Effector memory CD8-positive, alpha-beta T cell (primary cell): ENCODE measurements around the gene MCRIP1.

Experiments
- ATAC-seq: fragments of 150-1000 bp; cut with Tn5 transposase; replicated peaks from 2 replicates; pipeline ENCODE4 v1.10.0; 2021; ENCODE audit warnings: mild to moderate bottlenecking, moderate library complexity
- DNase-seq, 3 experiments: peaks; one replicate each; pipeline ENCODE4 v3.0.0; 2021
- H3K27ac Mint-ChIP-seq, 2 donors: one replicate each; pipeline ENCODE4 v1.8.0; 2022; ENCODE audit warnings: mild to moderate bottlenecking in 2 of 2, mixed read lengths in 2 of 2, moderate library complexity in 2 of 2
- H3K27me3 Mint-ChIP-seq, 2 donors: one replicate each; pipeline ENCODE4 v1.8.0; 2022; ENCODE audit warnings: mixed read lengths in 2 of 2
- H3K36me3 Mint-ChIP-seq: one replicate; pipeline ENCODE4 v1.8.0; 2022; ENCODE audit warnings: mild to moderate bottlenecking, moderate library complexity, mixed read lengths; ENCODE audit not compliant: insufficient read depth
- H3K4me1 Mint-ChIP-seq, 2 donors: one replicate each; pipeline ENCODE4 v1.8.0; 2022; ENCODE audit warnings: low read depth in 2 of 2, mixed read lengths in 2 of 2
- H3K4me3 Mint-ChIP-seq, 2 donors: one replicate each; pipeline ENCODE4 v1.8.0; 2022; ENCODE audit warnings: mild to moderate bottlenecking in 2 of 2, mixed read lengths in 2 of 2, moderate library complexity in 2 of 2
- H3K9me3 Mint-ChIP-seq, 2 donors: one replicate each; pipeline ENCODE4 v1.8.0; 2022; ENCODE audit warnings: mixed read lengths in 2 of 2

Gene MCRIP1

DNA sequence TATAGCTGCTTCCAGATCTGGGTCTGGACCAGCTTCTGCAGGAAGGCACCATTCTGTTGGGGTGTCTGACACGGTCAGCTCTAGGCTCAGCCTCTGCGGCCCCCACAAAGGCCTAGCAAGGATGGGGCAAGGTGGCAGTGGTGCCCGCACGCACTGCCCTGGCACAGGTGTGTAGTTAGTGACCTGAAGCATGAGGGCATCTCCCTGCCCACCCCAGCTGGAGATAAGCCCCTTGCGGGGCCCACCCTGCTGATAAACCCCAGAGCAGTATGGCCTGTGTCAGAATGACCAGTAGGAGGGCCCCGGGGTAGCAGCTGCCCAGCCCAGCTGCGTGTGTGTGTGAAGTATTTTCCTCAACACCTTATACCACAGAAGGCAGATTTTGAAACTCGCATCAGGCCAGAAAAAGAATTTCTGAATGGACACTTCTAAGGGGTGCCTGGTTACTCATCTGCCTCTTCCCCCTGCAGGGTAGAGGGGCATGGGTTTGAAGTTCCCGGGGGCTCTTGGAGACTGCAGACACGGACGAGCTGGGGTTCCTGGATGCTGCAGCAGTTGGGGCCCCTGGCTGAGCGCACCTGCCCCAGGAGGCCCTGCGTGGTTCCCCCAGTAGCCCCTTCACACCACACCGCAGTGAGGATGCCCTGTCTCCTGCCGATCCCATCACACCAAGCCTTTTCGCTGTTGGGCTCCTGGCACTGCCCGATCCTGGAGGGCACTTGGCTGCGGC, 33.5 kb upstream of the MCRIP1 start:
- DNase-seq (no peak), ATAC-seq (no peak)
- Mint-ChIP-seq H3K36me3 (peaks cover 86% of the 10 kb centered on the region), H3K9me3 (no peaks in the 10 kb centered on the region), H3K4me1 (peaks cover 32% of the 10 kb centered on the region in 2 donors), H3K27me3 (no peaks in the 10 kb centered on the region), H3K4me3 (peak overlapping the region; percentile 49 to 61), H3K27ac (peak overlapping the region; percentile 80 to 97)

- Mint-ChIP-seq H3K9me3 (no peaks in the 10 kb centered on the region), H3K27ac (peak overlapping the region; percentile 25 to 97)
These were observed 32.8 kb upstream of the MCRIP1 start for GRCh38 chr17:81865733-81866439.

DNA sequence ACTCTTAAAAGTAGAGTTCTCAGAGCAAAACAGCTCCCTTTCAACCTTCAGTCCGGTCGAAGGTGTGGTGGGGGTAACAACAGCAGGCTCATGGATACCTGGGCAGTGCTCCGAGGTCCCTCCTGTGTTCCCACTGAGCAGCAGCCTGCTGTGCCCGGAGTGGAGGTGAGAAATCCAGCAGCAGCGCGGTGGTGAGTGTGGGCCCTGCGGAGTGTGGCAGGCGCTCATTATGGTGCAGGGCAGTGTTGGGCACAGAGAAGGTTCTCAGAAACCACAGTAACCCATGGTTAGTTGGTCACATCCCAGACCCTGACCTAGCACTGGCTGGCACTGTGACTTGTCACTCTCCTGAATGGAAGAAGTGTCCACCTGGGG, 32.3 kb upstream of the MCRIP1 start:
- ATAC-seq: no peak
- DNase-seq: no peak
- Mint-ChIP-seq H3K36me3 (peaks cover 90% of the 10 kb centered on the region), H3K9me3 (no peaks in the 10 kb centered on the region), H3K4me1 (peaks cover 36 to 38% of the 10 kb centered on the region in 2 donors), H3K27me3 (no peaks in the 10 kb centered on the region), H3K27ac (peak overlapping the region; percentile 25 to 97), H3K4me3 (no peak overlapping the region)

More at GRCh38 chr17:81865733-81866439, 32.8 kb upstream of the MCRIP1 start:
- H3K27me3 Mint-ChIP-seq: no peaks in the 10 kb centered on the region
- ATAC-seq (no peak), DNase-seq (no peak)
- no peak overlapping the region for H3K4me3 Mint-ChIP-seq
- H3K4me1 Mint-ChIP-seq: peaks cover 36 to 37% of the 10 kb centered on the region in 2 donors
- H3K36me3 Mint-ChIP-seq: peaks cover 87% of the 10 kb centered on the region

DNA sequence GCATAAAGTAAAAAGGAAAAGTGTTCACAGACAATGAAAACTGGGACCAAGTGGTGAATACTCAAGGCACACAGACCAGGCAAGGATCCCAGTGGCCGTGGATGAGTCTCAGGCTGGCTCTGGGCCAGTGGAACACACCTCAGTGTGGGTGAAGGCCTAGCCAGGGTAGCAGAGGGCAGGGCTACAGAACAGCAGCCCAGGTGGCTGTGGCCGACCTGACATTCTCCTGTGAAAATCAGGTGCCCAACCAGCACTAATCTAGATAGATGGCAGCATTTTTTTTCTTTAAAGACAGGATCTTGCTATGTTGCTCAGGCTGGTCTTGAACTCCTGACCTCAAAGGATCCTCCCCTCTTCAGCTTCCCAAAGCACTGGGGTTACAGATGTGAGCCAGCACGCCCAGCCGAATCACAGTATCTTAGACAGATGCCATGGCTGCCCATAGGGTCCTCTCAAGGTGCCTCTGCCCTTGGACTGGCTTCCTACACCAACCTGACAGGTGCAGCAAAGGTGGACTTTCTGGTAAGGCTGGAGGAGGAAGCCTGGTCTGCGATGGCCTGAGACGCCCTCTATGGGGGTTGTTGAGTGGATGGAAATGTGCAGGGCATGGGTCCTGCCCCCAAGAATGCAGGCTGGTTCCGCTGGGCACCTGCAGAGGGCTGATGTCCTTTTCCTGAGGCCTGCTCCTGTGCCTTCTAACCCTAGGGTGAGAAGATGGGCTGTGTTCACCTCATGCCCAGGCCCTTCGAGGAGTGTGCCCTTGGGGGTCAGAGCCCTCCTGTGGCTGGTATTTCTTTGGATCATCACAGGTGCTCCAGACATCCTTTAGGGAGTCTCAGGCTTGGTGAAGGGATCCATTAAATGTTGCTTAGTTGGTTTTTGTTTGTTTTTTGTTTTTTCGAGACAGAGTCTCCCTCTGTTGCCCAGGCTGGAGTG, 31.0 kb upstream of the MCRIP1 start:
- Mint-ChIP-seq H3K4me1 (peaks cover 35 to 37% of the 10 kb centered on the region in 2 donors), H3K9me3 (no peaks in the 10 kb centered on the region), H3K27ac (peak overlapping the region in 1 of 2 donors; percentile 97), H3K27me3 (no peaks in the 10 kb centered on the region), H3K4me3 (peak overlapping the region in 1 of 2 donors; percentile 68), H3K36me3 (peaks cover 85% of the 10 kb centered on the region)
- no peak for DNase-seq
- ATAC-seq: no peak

DNA sequence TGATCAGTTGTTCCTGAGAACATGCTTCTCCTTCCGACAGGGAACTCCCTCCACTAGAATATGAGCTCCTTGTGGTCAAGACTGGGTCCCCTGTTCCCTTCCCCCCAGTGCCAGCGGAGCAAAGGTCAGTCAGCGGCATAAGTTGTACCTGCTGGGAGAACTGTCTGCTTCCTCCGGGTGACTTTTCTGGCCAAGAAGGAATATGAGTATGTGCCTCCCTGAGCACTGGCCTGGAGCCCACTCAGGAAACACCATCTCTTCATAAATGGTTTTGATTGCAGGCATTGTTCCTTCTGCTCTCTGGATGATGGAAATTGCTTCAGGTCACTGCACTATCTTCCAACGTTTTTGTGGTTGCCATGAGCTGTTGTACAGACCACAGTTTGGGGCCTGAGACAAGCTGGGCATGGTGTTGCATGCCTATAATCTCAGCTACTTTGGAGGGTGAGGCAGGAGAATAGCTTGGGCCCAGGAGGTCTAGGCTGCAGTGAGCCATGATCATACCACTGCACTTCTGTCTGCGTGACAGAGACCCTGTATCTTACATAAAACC, 30.1 kb upstream of the MCRIP1 start:
- Mint-ChIP-seq H3K27me3 (no peaks in the 10 kb centered on the region), H3K27ac (peak overlapping the region; percentile 12 to 91), H3K9me3 (no peaks in the 10 kb centered on the region), H3K4me1 (peaks cover 37% of the 10 kb centered on the region in 2 donors), H3K36me3 (peaks cover 80% of the 10 kb centered on the region), H3K4me3 (peak overlapping the region; percentile 49 to 68)
- ATAC-seq (no peak), DNase-seq (no peak)

- no peaks in the 10 kb centered on the region for H3K27me3 Mint-ChIP-seq
- no peaks in the 10 kb centered on the region for H3K9me3 Mint-ChIP-seq
- H3K36me3 Mint-ChIP-seq: peaks cover 80% of the 10 kb centered on the region
These were observed 27.9 kb upstream of the MCRIP1 start for GRCh38 chr17:81860756-81861568.

DNA sequence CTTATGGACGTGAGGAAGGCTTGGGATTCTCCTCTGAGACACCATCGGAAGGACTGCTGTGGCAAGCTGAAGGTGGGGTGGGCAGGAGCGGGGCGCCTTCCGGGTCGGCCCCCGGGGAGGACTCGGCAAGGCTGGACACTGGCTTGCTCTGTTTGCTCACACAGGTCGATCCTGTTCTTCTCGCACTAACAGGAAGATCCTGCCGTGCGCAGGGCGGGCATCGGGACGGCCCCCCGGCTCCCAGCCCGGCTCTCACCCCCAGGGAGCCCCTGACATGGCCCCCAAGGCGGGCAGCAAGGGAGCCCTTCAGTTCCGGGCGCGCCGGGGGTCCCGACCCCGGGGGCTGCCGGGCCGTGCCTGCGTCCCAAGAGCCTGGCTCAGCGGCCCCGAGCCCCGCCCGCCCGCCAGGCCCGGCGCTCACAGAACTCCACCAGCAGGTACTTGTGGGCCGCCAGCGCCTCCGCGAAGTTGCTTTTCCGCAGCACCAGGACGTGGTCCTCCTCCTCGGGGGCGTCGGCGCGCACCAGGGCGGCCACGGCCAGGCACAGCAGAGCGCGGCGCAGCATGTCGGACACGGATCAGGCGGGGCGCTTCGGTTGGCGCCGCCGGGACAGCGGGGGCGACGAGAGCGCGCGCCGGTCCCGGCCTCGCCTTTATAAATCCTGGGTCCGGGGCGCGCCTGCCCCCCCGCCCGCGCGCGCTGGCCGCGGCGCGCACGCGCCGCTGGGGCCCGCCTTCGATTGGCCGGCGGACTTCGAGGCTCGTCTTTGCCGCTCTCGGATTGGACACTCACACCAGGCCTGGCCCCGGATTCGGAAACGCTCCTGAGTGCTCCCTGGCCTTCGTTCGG, 27.0 kb upstream of the MCRIP1 start, which contains the start of gene P4HB:
Gene P4HB, minus strand, starts transcription at position 630 of the 850 bp plus-strand sequence. Its CDS starts 64 bp downstream, at position 566.
- Mint-ChIP-seq H3K9me3 (no peaks in the 10 kb centered on the region), H3K4me3 (peak within 1 kb of the TSS; percentile 83 to 88), H3K4me1 (peaks cover 30 to 38% of the 10 kb centered on the region in 2 donors), H3K27ac (peak within 1 kb of the TSS; percentile 95 to 96), H3K36me3 (peaks cover 77% of the 10 kb centered on the region), H3K27me3 (no peaks in the 10 kb centered on the region)
- ATAC-seq (peak; percentile 18), DNase-seq (no peak)

More at GRCh38 chr17:81860756-81861568, 27.9 kb upstream of the MCRIP1 start:
- H3K4me3 Mint-ChIP-seq: peak overlapping the region; percentile 80 to 88
- DNase-seq: peak; percentile 98 to 100 (median 99)
- ATAC-seq: peak; percentile 78
- peaks cover 28 to 40% of the 10 kb centered on the region in 2 donors for H3K4me1 Mint-ChIP-seq
- peak overlapping the region; percentile 95 to 96 for H3K27ac Mint-ChIP-seq

DNA sequence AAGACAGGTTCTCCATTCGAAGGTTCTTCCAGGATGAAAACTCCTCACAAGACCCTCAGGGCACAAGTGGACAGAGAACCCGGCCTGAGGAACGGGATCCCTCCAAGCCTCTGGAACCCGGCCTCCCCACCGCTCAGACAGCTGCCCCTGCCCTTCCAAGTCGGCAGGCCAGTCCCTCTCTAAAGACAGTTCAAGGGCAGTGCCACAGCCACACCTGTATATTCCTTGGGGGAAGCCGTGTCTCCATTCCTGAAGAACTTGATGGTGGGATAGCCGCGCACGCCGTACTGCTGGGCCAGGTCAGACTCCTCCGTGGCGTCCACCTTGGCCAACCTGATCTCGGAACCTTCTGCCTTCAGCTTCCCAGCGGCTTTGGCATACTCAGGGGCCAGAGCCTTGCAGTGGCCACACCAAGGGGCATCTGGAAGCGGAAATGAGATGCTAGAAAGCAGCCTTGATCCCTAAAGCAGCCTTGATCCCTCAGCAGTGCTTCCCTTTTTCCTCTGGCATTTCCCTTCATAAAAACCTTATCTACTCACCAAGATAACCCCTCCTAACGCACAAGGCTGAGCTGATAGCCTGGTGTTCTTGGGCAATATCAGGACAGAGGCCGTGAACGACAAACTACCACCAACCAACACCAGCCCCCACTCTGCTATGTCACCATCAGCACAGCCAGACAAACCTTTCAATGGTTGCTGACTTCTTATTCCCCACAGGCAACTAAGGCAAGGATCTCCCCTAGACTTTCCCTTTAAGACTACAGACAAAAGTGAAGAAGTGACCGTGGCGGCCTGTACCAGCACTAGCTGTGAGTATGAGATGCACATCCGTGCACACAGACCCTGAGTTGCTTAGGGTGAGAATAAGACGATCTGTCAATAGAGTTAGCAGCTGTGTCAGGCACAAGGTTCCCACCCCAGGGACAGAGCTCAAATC, 26.1 kb upstream of the MCRIP1 start:
- H3K27ac Mint-ChIP-seq: peak overlapping the region in 1 of 2 donors; percentile 95
- peaks cover 75% of the 10 kb centered on the region for H3K36me3 Mint-ChIP-seq
- DNase-seq: no peak
- ATAC-seq: no peak
- peaks cover 30 to 38% of the 10 kb centered on the region in 2 donors for H3K4me1 Mint-ChIP-seq
- no peaks in the 10 kb centered on the region for H3K9me3 Mint-ChIP-seq
- H3K27me3 Mint-ChIP-seq: no peaks in the 10 kb centered on the region
- H3K4me3 Mint-ChIP-seq: peak overlapping the region; percentile 74 to 83

- Mint-ChIP-seq H3K36me3 (peaks cover 81% of the 10 kb centered on the region), H3K27ac (no peak overlapping the region), H3K4me1 (peaks cover 26 to 34% of the 10 kb centered on the region in 2 donors), H3K27me3 (no peaks in the 10 kb centered on the region), H3K9me3 (no peaks in the 10 kb centered on the region), H3K4me3 (peak overlapping the region in 1 of 2 donors; percentile 83)
- DNase-seq (no peak), ATAC-seq (no peak)
These were observed 25.3 kb upstream of the MCRIP1 start for GRCh38 chr17:81858170-81858966.

GRCh38 chr17:81854974-81855774, 22.1 kb upstream of the MCRIP1 start:
- DNase-seq (no peak), ATAC-seq (no peak)
- H3K4me3 Mint-ChIP-seq: no peak overlapping the region
- H3K36me3 Mint-ChIP-seq: peaks cover 86% of the 10 kb centered on the region
- peaks cover 11 to 21% of the 10 kb centered on the region in 2 donors for H3K4me1 Mint-ChIP-seq
- no peak overlapping the region for H3K27ac Mint-ChIP-seq
- H3K9me3 Mint-ChIP-seq: no peaks in the 10 kb centered on the region
- no peaks in the 10 kb centered on the region for H3K27me3 Mint-ChIP-seq
